MCF 10A (cell line): Measurements from ENCODE around the gene SLC38A10. TPM values are rescaled to one million over a fixed set of nuclear protein-coding genes. Genes with fewer than 3 reads are reported as not detected.

Source experiments
- BruUV-seq: library from RNA; stranded (reverse); fragments of 400-500 nt; replicated peaks from 2 replicates; lab custom pipeline; 2021; lab: Mats Ljungman, UMichigan
- CTCF ChIA-PET: fragments of 300-600 bp; sonication (Branson Sonifier 250); formaldehyde crosslinking; extraction: SDS; loops from one replicate; lab custom pipeline; 2021; ENCODE audit warnings: antibody characterized with exemption, inconsistent platforms; lab: Yijun Ruan, JAX
- POLR2A ChIA-PET: fragments of 300-600, 350-650 bp; sonication (Branson Sonifier 250); formaldehyde crosslinking; extraction: SDS; loops from one replicate; lab custom pipeline; 2020; ENCODE audit warnings: antibody characterized with exemption, inconsistent platforms; lab: Yijun Ruan, JAX
- DNase-seq: peaks from one replicate; pipeline ENCODE4 v3.0.0-alpha.2; 2018; ENCODE audit not compliant: unreplicated experiment
- H3K27ac Mint-ChIP-seq: one replicate; pipeline ENCODE4 v1.8.0; 2022; ENCODE audit warnings: mild to moderate bottlenecking, low read depth, mixed read lengths; ENCODE audit not compliant: unreplicated experiment
- H3K27me3 Mint-ChIP-seq: one replicate; pipeline ENCODE4 v1.8.0; 2022; ENCODE audit warnings: mixed read lengths; ENCODE audit not compliant: insufficient read depth, unreplicated experiment
- H3K36me3 Mint-ChIP-seq: one replicate; pipeline ENCODE4 v1.8.0; 2022; ENCODE audit warnings: mild to moderate bottlenecking, moderate library complexity, mixed read lengths; ENCODE audit not compliant: insufficient read depth, unreplicated experiment
- H3K4me1 Mint-ChIP-seq: one replicate; pipeline ENCODE4 v1.8.0; 2022; ENCODE audit warnings: mixed read lengths; ENCODE audit not compliant: insufficient read depth, unreplicated experiment
- H3K4me3 Mint-ChIP-seq: one replicate; pipeline ENCODE4 v1.8.0; 2022; ENCODE audit warnings: mild to moderate bottlenecking, moderate library complexity, mixed read lengths; ENCODE audit not compliant: unreplicated experiment
- H3K9me3 Mint-ChIP-seq: one replicate; pipeline ENCODE4 v1.8.0; 2022; ENCODE audit warnings: mixed read lengths; ENCODE audit not compliant: unreplicated experiment
- CTCF ChIP-seq: fragments of 200-600 bp; IDR thresholded peaks from one replicate; pipeline ENCODE4 v1.8.0; 2022; ENCODE audit warnings: antibody characterized with exemption, mild to moderate bottlenecking; ENCODE audit not compliant: unreplicated experiment
- intact Hi-C: fragments of 100-400 bp; cut with micrococcal nuclease; formaldehyde crosslinking; loops from 2 replicates; pipeline ENCODE4 v1.14.1; 2022
- total RNA-seq: library from RNA; stranded (reverse); gene quantifications from 2 replicates; pipeline ENCODE4 v1.2.3, GENCODE V29; 2022

SLC38A10 gene
- total RNA-seq, 1 experiment from 2014 or later: 98.2 TPM

GRCh38 chr17:81246679-81247338 is 48.3 kb downstream of the SLC38A10 start:
- H3K36me3 Mint-ChIP-seq: peaks cover 40% of the 10 kb centered on the region
- H3K9me3 Mint-ChIP-seq: no peaks in the 10 kb centered on the region
- no peaks in the 10 kb centered on the region for H3K4me1 Mint-ChIP-seq
- no TSS peak for BruUV-seq
- DNase-seq: no peak
- intact Hi-C loops: no loop called here
- H3K27me3 Mint-ChIP-seq: no peaks in the 10 kb centered on the region
- H3K4me3 Mint-ChIP-seq: no peak overlapping the region
- CTCF ChIA-PET: no interaction called here
- POLR2A ChIA-PET: interaction anchor here (0.5 to 1.2 kb wide), 3 partner anchors 8 to 105 kb away, joined by 3 to 4 read pairs (median 4); partner anchors contain the start of genes NDUFAF8 and TEPSIN
- H3K27ac Mint-ChIP-seq: no peak overlapping the region
- no peak for TF ChIP-seq CTCF

- Mint-ChIP-seq H3K27me3 (no peaks in the 10 kb centered on the region), H3K4me1 (peaks cover 5% of the 10 kb centered on the region), H3K27ac (no peak overlapping the region), H3K9me3 (no peaks in the 10 kb centered on the region), H3K36me3 (peaks cover 45% of the 10 kb centered on the region), H3K4me3 (no peak overlapping the region)
- DNase-seq: no peak
- CTCF ChIA-PET: no interaction called here
- POLR2A ChIA-PET: interaction anchor here (0.5 kb wide), 1 partner anchor 26 kb away, joined by 3 read pairs; no protein-coding TSS in a partner anchor
- BruUV-seq: no TSS peak
- TF ChIP-seq CTCF: no peak
- intact Hi-C loops: no loop called here
These were observed 48.8 kb downstream of the SLC38A10 start for GRCh38 chr17:81246343-81246670.

- intact Hi-C loops: no loop called here
- H3K27me3 Mint-ChIP-seq: no peaks in the 10 kb centered on the region
- DNase-seq: no peak
- no peak overlapping the region for H3K4me3 Mint-ChIP-seq
- ChIA-PET CTCF (no interaction called here), POLR2A (interaction anchor here (1.3 kb wide), 1 partner anchor 23 kb away, joined by 3 read pairs; the partner anchor contains the start of gene CEP131)
- H3K27ac Mint-ChIP-seq: no peak overlapping the region
- H3K4me1 Mint-ChIP-seq: peaks cover 10% of the 10 kb centered on the region
- no peaks in the 10 kb centered on the region for H3K9me3 Mint-ChIP-seq
- peaks cover 50% of the 10 kb centered on the region for H3K36me3 Mint-ChIP-seq
- no peak for TF ChIP-seq CTCF
- BruUV-seq: TSS peak; percentile 46
These were observed 49.3 kb downstream of the SLC38A10 start for GRCh38 chr17:81245665-81246342.

- no TSS peak for BruUV-seq
- DNase-seq: no peak
- H3K9me3 Mint-ChIP-seq: no peaks in the 10 kb centered on the region
- H3K36me3 Mint-ChIP-seq: peaks cover 50% of the 10 kb centered on the region
- TF ChIP-seq CTCF: no peak
- no peak overlapping the region for H3K4me3 Mint-ChIP-seq
- no peaks in the 10 kb centered on the region for H3K27me3 Mint-ChIP-seq
- CTCF ChIA-PET: interaction anchor here (0.5 kb wide), 1 partner anchor 32 kb away, joined by 3 read pairs; no protein-coding TSS in a partner anchor
- no peak overlapping the region for H3K27ac Mint-ChIP-seq
- POLR2A ChIA-PET: interaction anchor here (0.6 to 1.3 kb wide), 2 partner anchors 22 to 278 kb away, joined by 3 read pairs; partner anchors contain the start of gene CEP131
- intact Hi-C loops: no loop called here
- peaks cover 13% of the 10 kb centered on the region for H3K4me1 Mint-ChIP-seq
These were observed 50.0 kb downstream of the SLC38A10 start for GRCh38 chr17:81245024-81245664.
